ENCODE data around the gene SPTLC3. TPM values are rescaled to one million over a fixed set of nuclear protein-coding genes. Genes with fewer than 3 reads are reported as not detected.

The SPTLC3 gene
- total RNA-seq, 1 experiment from 2014 or later, result 16.1 TPM

- DNase-seq (ENCODE audit: extremely low read depth, low read depth), result no peak
These were observed 165.6 kb downstream of the SPTLC3 start for GRCh38 chr20:13174402-13174801.

GRCh38 chr20:13180986-13181889, 172.5 kb downstream of the SPTLC3 start:
- DNase-seq (ENCODE audit: extremely low read depth, low read depth), result no peak

GRCh38 chr20:13183005-13183404, 174.2 kb downstream of the SPTLC3 start:
- DNase-seq (ENCODE audit: extremely low read depth, low read depth), result no peak

GRCh38 chr20:13186043-13186774, 177.4 kb downstream of the SPTLC3 start:
- DNase-seq (ENCODE audit: extremely low read depth, low read depth), result no peak

- DNase-seq (ENCODE audit: extremely low read depth, low read depth), result no peak
These were observed 179.1 kb downstream of the SPTLC3 start for GRCh38 chr20:13187899-13188298.

GRCh38 chr20:13199279-13199678, 190.5 kb downstream of the SPTLC3 start:
- no peak for DNase-seq (ENCODE audit: extremely low read depth, low read depth)

- no peak for DNase-seq (ENCODE audit: extremely low read depth, low read depth)
These were observed 192.2 kb downstream of the SPTLC3 start for GRCh38 chr20:13200767-13201500.

- no peak for DNase-seq (ENCODE audit: extremely low read depth, low read depth)
These were observed 193.8 kb downstream of the SPTLC3 start for GRCh38 chr20:13202565-13202964.

- no peak for DNase-seq (ENCODE audit: extremely low read depth, low read depth)
These were observed 196.7 kb downstream of the SPTLC3 start for GRCh38 chr20:13205425-13205824.

GRCh38 chr20:13205848-13206434, 197.2 kb downstream of the SPTLC3 start:
- no peak for DNase-seq (ENCODE audit: extremely low read depth, low read depth)

GRCh38 chr20:13207016-13207415, 198.2 kb downstream of the SPTLC3 start:
- DNase-seq (ENCODE audit: extremely low read depth, low read depth), result no peak

- no peak for DNase-seq (ENCODE audit: extremely low read depth, low read depth)
These were observed 203.3 kb downstream of the SPTLC3 start for GRCh38 chr20:13211956-13212618.

- DNase-seq (ENCODE audit: extremely low read depth, low read depth), result no peak
These were observed 204.0 kb downstream of the SPTLC3 start for GRCh38 chr20:13212750-13213149.

- DNase-seq (ENCODE audit: extremely low read depth, low read depth), result no peak
These were observed 204.6 kb downstream of the SPTLC3 start for GRCh38 chr20:13213335-13213734.

GRCh38 chr20:13216533-13216932, 207.8 kb downstream of the SPTLC3 start:
- no peak for DNase-seq (ENCODE audit: extremely low read depth, low read depth)

Other genes with a start within 250 kb of the SPTLC3 start
- gene ISM1, start 212.3 kb downstream of the SPTLC3 start, total RNA-seq (2014; rRNA removed; shearing (Covaris generic)), result not detected in 2 replicates